ENCODE data around the gene TMCC1. TPM values are rescaled to one million over a fixed set of nuclear protein-coding genes. Genes with fewer than 3 reads are reported as not detected.
"Not testable (repeated sequence)": the region's sequence is repeated elsewhere in the genome, so short reads cannot be mapped to it uniquely, and the experiment has no call there.

TMCC1 gene
- total RNA-seq, 2 donors from 2014 or later = 16.7 to 16.9 TPM

DNA sequence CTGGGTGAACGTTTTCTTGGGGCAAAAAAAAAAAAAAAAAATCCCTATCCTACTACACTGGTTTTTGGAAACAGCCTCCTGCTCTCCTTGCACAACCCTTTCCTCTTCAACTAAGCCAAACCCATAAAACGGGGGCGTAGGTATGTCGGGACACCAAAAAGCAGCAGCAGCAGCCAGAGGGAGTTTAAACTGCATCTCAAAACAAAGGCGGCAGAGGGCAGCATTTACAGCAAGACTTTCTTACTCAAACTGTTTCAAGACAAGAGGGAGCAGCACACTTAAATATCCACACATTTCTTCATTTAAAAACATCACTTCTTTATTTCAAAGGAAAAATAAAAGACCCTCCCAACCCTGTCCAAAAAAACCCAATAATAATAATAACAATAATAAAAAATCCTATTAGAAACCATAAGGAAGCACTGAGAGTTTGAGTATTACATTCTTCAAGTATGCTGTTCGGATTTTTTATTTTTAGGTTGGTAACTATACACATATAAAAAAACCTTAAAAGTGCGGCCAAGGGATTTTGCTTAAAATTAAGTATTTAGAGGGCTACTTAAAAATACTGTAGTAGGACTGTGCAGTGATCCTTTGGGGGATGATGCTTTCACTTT is 243.1 kb downstream of the TMCC1 start:
- no peak for ATAC-seq (replicated peaks in 1 of 2)
- peak; percentile 47 to 59 for DNase-seq
- H3K4me1 Mint-ChIP-seq (ENCODE audit: low read depth) = no peaks in the 10 kb centered on the region
- H3K27me3 Mint-ChIP-seq (ENCODE audit: low read depth) = no peaks in the 10 kb centered on the region
- no peak overlapping the region for H3K27ac Mint-ChIP-seq
- no peak overlapping the region for H3K4me3 Mint-ChIP-seq
- no peaks in the 10 kb centered on the region for H3K9me3 Mint-ChIP-seq
- no peaks in the 10 kb centered on the region for H3K36me3 Mint-ChIP-seq (ENCODE audit: insufficient read depth in 2 of 2)

DNA sequence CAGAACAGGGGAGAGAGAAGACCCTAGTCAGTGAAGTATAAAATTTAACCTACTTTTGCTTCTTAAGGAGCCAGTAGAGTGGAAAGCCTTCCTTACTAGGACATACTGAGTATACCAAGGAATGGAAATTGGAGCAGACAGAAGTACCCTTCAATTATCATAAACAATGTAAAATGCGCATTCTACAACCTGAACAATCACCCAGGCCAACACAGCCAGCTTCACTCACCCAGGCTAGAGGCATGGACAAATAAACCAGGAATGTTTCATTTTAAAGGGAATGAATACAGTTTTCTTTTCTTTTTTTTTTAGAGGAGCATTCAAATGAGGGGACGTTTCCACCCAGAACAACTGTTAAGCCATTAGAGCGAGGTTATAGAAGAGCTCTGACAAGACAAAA is 245.1 kb downstream of the TMCC1 start:
- Mint-ChIP-seq H3K27ac (no peak overlapping the region), H3K36me3 (ENCODE audit: insufficient read depth in 2 of 2) (no peaks in the 10 kb centered on the region), H3K9me3 (no peaks in the 10 kb centered on the region), H3K4me3 (no peak overlapping the region), H3K4me1 (ENCODE audit: low read depth) (no peaks in the 10 kb centered on the region), H3K27me3 (ENCODE audit: low read depth) (no peaks in the 10 kb centered on the region)
- DNase-seq (no peak), ATAC-seq (replicated peaks in 1 of 2) (no peak)

DNA sequence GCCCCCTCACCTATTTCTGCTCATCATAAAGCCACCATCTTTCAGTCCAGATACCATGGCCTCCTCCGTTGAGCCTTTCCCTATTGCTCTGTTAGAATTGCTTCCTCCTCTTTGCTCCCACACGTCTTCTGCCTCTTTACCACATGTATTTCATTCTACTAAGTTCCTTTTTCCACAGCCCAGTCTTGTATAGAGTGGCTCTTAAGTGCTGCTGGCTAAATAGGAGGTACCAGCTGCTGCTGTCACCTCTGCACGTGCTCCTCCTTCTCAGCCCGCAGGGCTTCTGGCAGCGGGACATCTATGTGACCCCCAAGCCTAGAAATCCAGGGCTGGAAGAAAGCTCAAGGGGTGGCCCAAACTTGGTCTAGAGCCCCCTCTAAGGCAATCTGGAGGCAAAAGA is 248.2 kb downstream of the TMCC1 start:
- DNase-seq = no peak
- no peak overlapping the region for H3K4me3 Mint-ChIP-seq
- no peaks in the 10 kb centered on the region for H3K4me1 Mint-ChIP-seq (ENCODE audit: low read depth)
- H3K27ac Mint-ChIP-seq = no peak overlapping the region
- no peaks in the 10 kb centered on the region for H3K36me3 Mint-ChIP-seq (ENCODE audit: insufficient read depth in 2 of 2)
- no peaks in the 10 kb centered on the region for H3K27me3 Mint-ChIP-seq (ENCODE audit: low read depth)
- H3K9me3 Mint-ChIP-seq = no peaks in the 10 kb centered on the region
- ATAC-seq (replicated peaks in 1 of 2) = no peak

DNA sequence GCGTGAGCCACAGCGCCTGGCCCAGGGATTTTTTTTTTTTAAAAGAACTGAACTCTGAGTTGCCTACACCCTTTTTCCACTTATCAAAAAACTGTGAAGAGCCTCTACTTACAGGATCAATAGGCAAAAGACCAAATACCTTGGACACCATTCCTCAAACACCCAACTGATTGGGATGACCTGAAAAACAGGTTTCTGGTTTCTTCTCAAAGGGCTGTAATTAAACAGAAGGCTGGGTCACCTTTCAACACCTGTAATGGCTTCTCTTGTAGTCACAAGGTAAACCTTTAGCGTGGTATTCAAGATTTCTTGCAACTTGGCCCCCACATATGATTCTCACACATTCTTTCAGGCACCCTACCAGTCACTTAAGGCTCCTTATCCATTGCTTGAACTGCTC is 248.7 kb downstream of the TMCC1 start:
- no peaks in the 10 kb centered on the region for H3K4me1 Mint-ChIP-seq (ENCODE audit: low read depth)
- H3K9me3 Mint-ChIP-seq = no peaks in the 10 kb centered on the region
- no peak overlapping the region for H3K27ac Mint-ChIP-seq
- no peak for DNase-seq
- no peak for ATAC-seq (replicated peaks in 1 of 2)
- no peaks in the 10 kb centered on the region for H3K36me3 Mint-ChIP-seq (ENCODE audit: insufficient read depth in 2 of 2)
- H3K27me3 Mint-ChIP-seq (ENCODE audit: low read depth) = no peaks in the 10 kb centered on the region
- H3K4me3 Mint-ChIP-seq = no peak overlapping the region

DNA sequence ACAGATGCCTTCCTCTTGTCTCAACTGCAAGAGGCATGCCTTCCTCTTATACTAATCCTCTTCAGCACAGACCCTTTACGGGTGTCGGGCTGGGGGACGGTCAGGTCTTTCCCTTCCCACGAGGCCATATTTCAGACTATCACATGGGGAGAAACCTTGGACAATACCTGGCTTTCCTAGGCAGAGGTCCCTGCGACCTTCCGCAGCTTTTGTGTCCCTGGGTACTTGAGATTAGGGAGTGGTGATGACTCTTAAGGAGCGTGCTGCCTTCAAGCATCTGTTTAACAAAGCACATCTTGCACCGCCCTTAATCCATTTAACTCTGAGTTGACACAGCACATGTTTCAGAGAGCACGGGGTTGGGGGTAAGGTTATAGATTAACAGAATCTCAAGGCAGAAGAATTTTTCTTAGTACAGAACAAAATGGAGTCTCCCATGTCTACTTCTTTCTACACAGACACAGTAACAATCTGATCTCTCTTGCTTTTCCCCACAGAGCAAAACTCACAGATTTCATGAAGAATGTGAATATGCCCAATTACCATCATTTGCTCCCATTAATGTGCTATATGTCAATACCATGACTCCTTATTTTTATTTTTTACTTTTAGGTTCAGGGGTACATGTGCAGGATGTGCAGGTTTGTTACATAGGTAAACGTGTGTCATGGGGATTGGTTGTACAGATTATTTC is 251.8 kb downstream of the TMCC1 start:
- not testable (repeated sequence) for H3K27me3 Mint-ChIP-seq (ENCODE audit: low read depth); H3K36me3 Mint-ChIP-seq (ENCODE audit: insufficient read depth in 2 of 2); ATAC-seq (replicated peaks in 1 of 2); H3K4me1 Mint-ChIP-seq (ENCODE audit: low read depth); DNase-seq; H3K27ac Mint-ChIP-seq; H3K4me3 Mint-ChIP-seq; H3K9me3 Mint-ChIP-seq

DNA sequence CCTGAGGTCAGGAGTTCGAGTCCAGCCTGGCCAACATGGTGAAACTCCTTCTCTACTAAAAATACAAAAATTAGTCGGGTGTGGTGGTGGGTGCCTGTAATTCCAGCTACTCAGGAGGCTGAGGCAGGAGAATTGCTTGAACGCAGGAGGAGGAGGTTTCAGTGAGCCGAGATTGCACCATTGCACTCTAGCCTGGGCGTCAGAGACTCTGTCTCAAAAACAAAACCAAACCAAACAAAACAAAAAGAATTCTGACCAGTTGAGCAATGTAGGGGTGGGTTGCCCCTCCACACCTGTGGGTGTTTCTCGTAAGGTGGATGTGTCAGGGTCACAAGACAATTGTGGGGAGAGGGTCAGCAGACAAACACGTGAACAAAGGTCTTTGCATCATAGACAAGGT is 252.5 kb downstream of the TMCC1 start:
- H3K4me1 Mint-ChIP-seq (ENCODE audit: low read depth); DNase-seq; H3K27me3 Mint-ChIP-seq (ENCODE audit: low read depth); H3K27ac Mint-ChIP-seq; H3K9me3 Mint-ChIP-seq; ATAC-seq (replicated peaks in 1 of 2); H3K36me3 Mint-ChIP-seq (ENCODE audit: insufficient read depth in 2 of 2); H3K4me3 Mint-ChIP-seq: not testable (repeated sequence)

DNA sequence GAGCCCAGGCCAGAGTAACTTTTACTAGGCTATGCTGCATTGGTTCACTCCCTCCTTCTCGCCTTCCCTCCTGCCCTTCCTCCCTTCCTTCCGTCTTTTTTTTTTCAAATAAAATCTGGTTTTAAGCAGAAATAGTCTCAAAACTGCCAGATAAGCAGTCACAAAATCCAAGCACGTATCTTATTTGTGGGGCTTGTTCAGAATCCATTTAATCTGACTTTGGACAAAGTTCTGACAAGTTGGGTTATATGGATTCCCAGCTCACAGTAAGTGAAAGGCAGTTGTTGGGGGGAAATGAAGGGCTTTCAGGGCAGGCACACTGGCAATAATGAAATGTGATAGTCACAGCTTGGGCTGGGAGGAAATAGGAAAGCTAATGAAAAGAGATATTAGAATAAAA is 255.0 kb downstream of the TMCC1 start:
- no peak for ATAC-seq (replicated peaks in 1 of 2)
- Mint-ChIP-seq H3K27me3 (ENCODE audit: low read depth) (no peaks in the 10 kb centered on the region), H3K4me1 (ENCODE audit: low read depth) (no peaks in the 10 kb centered on the region), H3K4me3 (no peak overlapping the region), H3K9me3 (peaks cover 0 to 2% of the 10 kb centered on the region in 2 donors), H3K27ac (no peak overlapping the region), H3K36me3 (ENCODE audit: insufficient read depth in 2 of 2) (no peaks in the 10 kb centered on the region)
- no peak for DNase-seq

DNA sequence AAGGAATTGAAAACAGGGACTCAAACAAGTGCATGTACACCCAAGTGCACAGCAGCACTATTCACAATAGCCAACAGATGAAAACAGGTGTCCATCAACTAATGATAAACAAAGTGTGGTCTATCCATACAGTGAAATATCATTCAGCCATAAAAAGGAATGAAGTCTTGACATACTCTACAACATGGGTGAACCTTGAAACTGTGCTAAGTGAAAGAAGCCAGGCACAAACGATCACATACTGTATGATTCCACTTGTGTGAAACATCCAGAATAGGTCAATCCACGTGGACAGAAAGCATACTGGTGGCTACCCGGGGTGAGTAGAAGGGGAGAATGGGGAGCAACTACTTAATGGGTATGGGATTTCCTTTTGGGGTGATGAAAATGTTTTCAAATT is 257.4 kb downstream of the TMCC1 start:
- DNase-seq = no peak
- H3K27me3 Mint-ChIP-seq (ENCODE audit: low read depth) = no peaks in the 10 kb centered on the region
- no peaks in the 10 kb centered on the region for H3K36me3 Mint-ChIP-seq (ENCODE audit: insufficient read depth in 2 of 2)
- H3K4me3 Mint-ChIP-seq = no peak overlapping the region
- H3K4me1 Mint-ChIP-seq (ENCODE audit: low read depth) = no peaks in the 10 kb centered on the region
- no peak overlapping the region for H3K27ac Mint-ChIP-seq
- H3K9me3 Mint-ChIP-seq = peaks cover 0 to 2% of the 10 kb centered on the region in 2 donors
- no peak for ATAC-seq (replicated peaks in 1 of 2)

DNA sequence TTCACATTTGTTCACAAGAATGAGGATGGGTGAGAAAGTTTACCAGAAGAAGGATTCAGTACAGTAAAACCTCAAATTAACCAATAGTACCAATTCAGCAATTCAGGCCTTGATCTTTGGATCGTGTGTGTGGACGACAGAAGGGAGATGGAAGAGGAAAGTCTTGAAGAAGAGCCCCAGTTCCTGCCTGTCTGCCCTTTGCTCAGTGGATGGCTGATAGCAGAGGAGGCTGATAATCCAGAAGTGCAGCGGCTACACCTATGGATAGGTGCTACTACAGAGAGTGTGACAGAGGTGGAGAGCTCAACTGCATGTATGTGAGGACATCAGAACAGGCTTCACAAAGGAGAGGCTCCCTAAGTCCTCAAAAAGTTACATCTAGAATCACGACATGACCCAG is 257.9 kb downstream of the TMCC1 start:
- DNase-seq (no peak), ATAC-seq (replicated peaks in 1 of 2) (no peak)
- peaks cover 0 to 2% of the 10 kb centered on the region in 2 donors for H3K9me3 Mint-ChIP-seq
- no peaks in the 10 kb centered on the region for H3K36me3 Mint-ChIP-seq (ENCODE audit: insufficient read depth in 2 of 2)
- H3K27ac Mint-ChIP-seq = no peak overlapping the region
- no peaks in the 10 kb centered on the region for H3K27me3 Mint-ChIP-seq (ENCODE audit: low read depth)
- no peaks in the 10 kb centered on the region for H3K4me1 Mint-ChIP-seq (ENCODE audit: low read depth)
- H3K4me3 Mint-ChIP-seq = no peak overlapping the region

DNA sequence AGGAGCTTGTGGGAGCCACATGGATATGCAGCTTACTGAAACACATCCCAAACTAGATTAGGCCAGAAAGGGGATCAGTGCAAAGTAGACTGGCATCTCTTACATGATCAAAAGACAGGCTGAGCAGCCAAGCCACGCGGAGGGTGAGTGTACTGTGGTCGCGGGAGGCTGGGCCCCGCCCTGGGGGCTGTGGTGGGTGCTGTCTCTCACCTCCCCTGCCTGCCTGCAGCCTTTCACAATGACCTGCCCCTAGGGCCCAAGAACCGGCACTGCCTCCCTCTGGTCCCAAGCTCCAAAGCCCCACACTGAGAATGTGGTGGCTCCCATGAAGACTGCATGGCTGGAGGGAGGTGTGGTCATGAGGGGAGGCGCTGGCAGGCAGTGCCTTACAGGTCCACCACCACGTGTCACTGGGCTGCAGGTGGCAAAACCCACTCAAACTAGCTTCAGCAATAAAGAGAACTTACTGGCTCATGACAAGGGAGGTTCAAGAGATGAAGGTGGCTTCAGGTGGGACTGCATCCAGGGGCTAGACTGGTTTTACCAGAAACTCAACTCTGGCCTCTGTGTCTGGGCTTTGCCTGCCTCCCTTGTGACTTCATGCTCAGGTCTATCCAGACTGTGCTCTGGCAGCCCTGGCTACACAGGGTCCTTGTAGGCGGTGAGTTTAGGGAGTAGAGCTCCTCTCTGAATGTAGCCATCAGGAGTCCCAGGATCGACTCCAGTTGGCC is 259.6 kb downstream of the TMCC1 start:
- no peaks in the 10 kb centered on the region for H3K36me3 Mint-ChIP-seq (ENCODE audit: insufficient read depth in 2 of 2)
- no peaks in the 10 kb centered on the region for H3K4me1 Mint-ChIP-seq (ENCODE audit: low read depth)
- H3K27me3 Mint-ChIP-seq (ENCODE audit: low read depth) = no peaks in the 10 kb centered on the region
- no peak overlapping the region for H3K27ac Mint-ChIP-seq
- H3K4me3 Mint-ChIP-seq = no peak overlapping the region
- no peak for DNase-seq
- peaks cover 0 to 2% of the 10 kb centered on the region in 2 donors for H3K9me3 Mint-ChIP-seq
- ATAC-seq (replicated peaks in 1 of 2) = peak; percentile 18 to 43

DNA sequence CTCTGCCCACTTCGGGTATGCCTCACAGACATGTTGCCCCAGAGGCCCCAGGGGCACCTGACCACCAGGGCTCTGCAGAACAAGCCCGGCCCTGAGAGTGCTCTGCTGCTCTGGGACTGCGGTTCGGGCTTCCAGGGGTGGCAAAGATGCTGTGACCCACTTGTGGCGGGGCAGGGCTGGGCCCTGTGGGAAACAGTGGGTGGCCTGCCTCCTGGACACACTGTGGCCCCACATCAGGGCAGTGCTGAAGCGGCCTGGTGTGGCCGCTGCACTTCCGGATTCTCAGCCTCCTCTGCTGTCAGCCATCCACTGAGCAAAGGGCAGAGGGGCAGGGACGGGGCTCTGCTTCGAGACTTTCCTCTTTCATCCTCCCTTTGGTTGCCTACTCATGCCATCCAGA is 260.5 kb downstream of the TMCC1 start:
- no peak for ATAC-seq (replicated peaks in 1 of 2)
- no peaks in the 10 kb centered on the region for H3K36me3 Mint-ChIP-seq (ENCODE audit: insufficient read depth in 2 of 2)

DNA sequence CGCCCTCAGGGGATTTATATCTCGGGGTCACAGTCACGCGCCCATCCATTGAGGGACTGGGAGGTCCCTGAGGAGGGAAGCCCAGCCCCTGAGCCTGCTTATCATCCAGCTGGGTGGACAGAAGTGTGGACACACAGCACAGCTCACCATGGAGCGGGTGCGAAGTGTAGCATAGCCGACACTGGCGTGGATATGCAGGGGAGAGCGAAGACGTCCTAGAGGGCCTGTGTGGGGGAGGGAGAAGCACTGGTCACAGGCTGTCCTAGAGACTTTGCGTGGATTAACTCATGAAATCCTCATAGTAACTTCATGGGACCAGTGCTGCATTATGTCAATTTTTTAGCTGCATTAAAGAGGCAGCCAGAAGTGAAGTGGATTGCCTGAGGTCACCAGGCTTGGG is 261.0 kb downstream of the TMCC1 start:
- no peak overlapping the region for H3K4me3 Mint-ChIP-seq
- no peak overlapping the region for H3K27ac Mint-ChIP-seq
- no peaks in the 10 kb centered on the region for H3K27me3 Mint-ChIP-seq (ENCODE audit: low read depth)
- H3K36me3 Mint-ChIP-seq (ENCODE audit: insufficient read depth in 2 of 2) = no peaks in the 10 kb centered on the region
- peaks cover 8% of the 10 kb centered on the region for H3K4me1 Mint-ChIP-seq (ENCODE audit: low read depth)
- peaks cover 0 to 2% of the 10 kb centered on the region in 2 donors for H3K9me3 Mint-ChIP-seq
- ATAC-seq (replicated peaks in 1 of 2) (no peak), DNase-seq (no peak)

More for the DNA sequence above, 260.5 kb downstream of the TMCC1 start:
- Mint-ChIP-seq H3K4me3 (no peak overlapping the region), H3K27ac (no peak overlapping the region), H3K4me1 (ENCODE audit: low read depth) (peaks cover 4% of the 10 kb centered on the region), H3K27me3 (ENCODE audit: low read depth) (no peaks in the 10 kb centered on the region), H3K9me3 (peaks cover 0 to 2% of the 10 kb centered on the region in 2 donors)
- no peak for DNase-seq

DNA sequence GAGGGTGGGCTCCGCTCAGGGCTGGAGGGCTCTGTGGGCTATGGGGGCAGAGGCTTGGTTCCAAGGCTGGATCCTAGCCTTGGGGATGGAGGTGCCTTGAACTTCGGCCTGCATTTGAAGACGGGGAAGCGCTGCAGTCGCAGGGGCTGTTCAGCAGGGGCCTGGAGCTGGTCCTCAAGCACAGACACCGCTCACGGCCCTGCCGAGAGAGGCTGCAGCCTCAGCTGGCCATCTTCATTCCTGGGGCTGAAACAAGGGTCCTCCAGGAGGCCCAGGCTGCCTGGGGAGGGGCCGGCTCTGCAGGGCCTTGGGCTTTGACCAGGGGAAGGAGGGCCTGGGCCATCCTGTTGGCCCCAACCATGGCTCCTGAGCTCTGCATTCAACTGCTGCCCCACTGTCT is 261.5 kb downstream of the TMCC1 start:
- no peak overlapping the region for H3K27ac Mint-ChIP-seq
- peaks cover 13% of the 10 kb centered on the region for H3K4me1 Mint-ChIP-seq (ENCODE audit: low read depth)
- H3K9me3 Mint-ChIP-seq = peaks cover 0 to 2% of the 10 kb centered on the region in 2 donors
- H3K36me3 Mint-ChIP-seq (ENCODE audit: insufficient read depth in 2 of 2) = no peaks in the 10 kb centered on the region
- ATAC-seq (replicated peaks in 1 of 2) = no peak
- no peak for DNase-seq
- H3K27me3 Mint-ChIP-seq (ENCODE audit: low read depth) = no peaks in the 10 kb centered on the region
- H3K4me3 Mint-ChIP-seq = no peak overlapping the region
